IMR-90 (cell line): ENCODE measurements around the gene SMCO3.

Source experiments
- CEBPB ChIP-seq: IDR thresholded peaks from 2 replicates; pipeline ENCODE4 v1.6.1; 2012; ENCODE audit warnings: low read depth, low read length, improper control_type of control experiment
- CTCF ChIP-seq: conservative IDR thresholded peaks from 2 replicates; pipeline ENCODE4 v1.5.1; 2012; ENCODE audit warnings: mild to moderate bottlenecking, low read depth, low read length, improper control_type of control experiment
- POLR2A ChIP-seq: IDR thresholded peaks from 2 replicates; pipeline ENCODE4 v1.6.1; 2012; ENCODE audit warnings: mild to moderate bottlenecking, low read depth, low read length
- RAD21 ChIP-seq: IDR thresholded peaks from 2 replicates; pipeline ENCODE4 v1.6.1; 2012; ENCODE audit warnings: low read length, improper control_type of control experiment
- SMC3 ChIP-seq: fragments of 150-350 bp; IDR thresholded peaks from 2 replicates; pipeline ENCODE4 v1.6.1; 2016; ENCODE audit warnings: low read depth, mild to moderate bottlenecking, antibody characterized with exemption, low read length, moderate library complexity
- TF ChIP-seq, protein P1 (sequence below): fragments of 150-350 bp; IDR thresholded peaks from 2 replicates; pipeline ENCODE4 v1.6.1; 2016; ENCODE audit warnings: low read depth, mild to moderate bottlenecking, low read length, moderate library complexity, borderline replicate concordance

DNA sequence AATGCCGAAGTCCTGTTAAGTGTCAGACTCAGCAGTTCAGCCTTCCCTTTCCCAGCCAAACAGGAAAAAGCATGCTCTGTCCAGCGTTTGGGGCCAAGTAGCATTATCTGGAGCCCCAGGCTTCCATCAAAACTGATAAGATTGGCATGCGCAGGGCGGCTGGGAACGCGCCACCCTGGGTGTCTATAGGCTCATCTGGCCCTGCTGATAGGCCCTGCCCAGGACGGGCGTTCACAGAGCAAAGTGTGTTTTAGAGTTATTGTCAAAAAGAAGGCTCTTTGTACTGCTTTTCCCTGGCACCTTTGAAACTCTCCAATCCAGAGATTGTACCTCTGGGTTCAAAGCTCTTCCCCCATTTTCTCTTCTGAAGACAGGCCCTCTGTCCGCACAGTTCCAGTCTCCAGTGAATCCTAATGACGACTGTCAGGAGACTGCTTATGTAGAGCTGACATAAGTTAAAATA, 29.5 kb upstream of the SMCO3 start, which contains the start of gene ART4:
- no peak for TF ChIP-seq CTCF
- no peak for TF ChIP-seq POLR2A
- no peak for TF ChIP-seq CEBPB
- no peak for TF ChIP-seq RAD21
- TF ChIP-seq, protein P1, sequence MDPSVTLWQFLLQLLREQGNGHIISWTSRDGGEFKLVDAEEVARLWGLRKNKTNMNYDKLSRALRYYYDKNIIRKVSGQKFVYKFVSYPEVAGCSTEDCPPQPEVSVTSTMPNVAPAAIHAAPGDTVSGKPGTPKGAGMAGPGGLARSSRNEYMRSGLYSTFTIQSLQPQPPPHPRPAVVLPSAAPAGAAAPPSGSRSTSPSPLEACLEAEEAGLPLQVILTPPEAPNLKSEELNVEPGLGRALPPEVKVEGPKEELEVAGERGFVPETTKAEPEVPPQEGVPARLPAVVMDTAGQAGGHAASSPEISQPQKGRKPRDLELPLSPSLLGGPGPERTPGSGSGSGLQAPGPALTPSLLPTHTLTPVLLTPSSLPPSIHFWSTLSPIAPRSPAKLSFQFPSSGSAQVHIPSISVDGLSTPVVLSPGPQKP = no peak
- TF ChIP-seq SMC3 = no peak
